ENCODE data around the gene CCNY. TPM values are rescaled to one million over a fixed set of nuclear protein-coding genes. Genes with fewer than 3 reads are reported as not detected.
A peak's percentile ranks its signal among the peaks of the same experiment; 100 is the strongest.

Gene CCNY
- total and polyA plus RNA-seq, 2 of the 4 experiments (the other 2 are of a cell fraction) = 38.0 to 131 TPM

- TF ChIP-seq ELK1 (IDR thresholded peaks at IDR 0.05; ENCODE audit: borderline replicate concordance, low read depth, low read length) (no peak), BHLHE40 (IDR thresholded peaks at IDR 0.05; ENCODE audit: low read depth, low read length) (peak; percentile 87)
Observed at GRCh38 chr10:35574924-35575352, 238.6 kb downstream of the CCNY start (continued).

- TF ChIP-seq FOS (IDR thresholded peaks at IDR 0.05; ENCODE audit: low read depth, low read length) = no peak
- no peak for TF ChIP-seq POLR2A (IDR thresholded peaks at IDR 0.05; ENCODE audit: low read depth, low read length)
- TF ChIP-seq CTCF (conservative IDR thresholded peaks at IDR 0.05; ENCODE audit: low read depth, low read length) = no peak
- no peak for TF ChIP-seq NFE2L2 (IDR thresholded peaks at IDR 0.05; ENCODE audit: low read depth, low read length)
- no peak for TF ChIP-seq SMC3 (IDR thresholded peaks at IDR 0.05; ENCODE audit: low read depth, low read length)
- no peak for TF ChIP-seq MXI1 (IDR thresholded peaks at IDR 0.05; ENCODE audit: borderline replicate concordance, low read depth, low read length)
- Histone ChIP-seq H4K91ac (ENCODE audit: insufficient read depth, low read depth, low read length) (peak overlapping the region; percentile 84), H3K79me1 (ENCODE audit: low read depth in 1 of 2, low read length in 2 of 2) (no peaks in the 10 kb centered on the region), H2AK5ac (ENCODE audit: low read depth, low read length) (peak overlapping the region; percentile 93), H3K18ac (ENCODE audit: low read depth, low read length) (peak overlapping the region; percentile 97; the same call in 1 of the 2 replicates), H3K36me3 (ENCODE audit: control insufficient read depth, insufficient read depth, low read length) (peaks cover 2% of the 10 kb centered on the region; the same call in 1 of the 2 replicates), H3K27me3 (ENCODE audit: control insufficient read depth, insufficient read depth, low read length) (peaks cover 6% of the 10 kb centered on the region), H3K4me1 (ENCODE audit: control insufficient read depth, insufficient read depth, low read length) (peaks cover 9% of the 10 kb centered on the region), H3K4me3 (ENCODE audit: insufficient read depth, low read depth, low read length) (no peak overlapping the region), H2BK5ac (ENCODE audit: low read depth, low read length, poor library complexity, severe bottlenecking) (peak overlapping the region; percentile 95), H3K4ac (ENCODE audit: low read depth, low read length) (peak overlapping the region; percentile 83), H4K5ac (ENCODE audit: low read depth, low read length) (peak overlapping the region; percentile 87; the same call in 1 of the 2 replicates), H3K27ac (ENCODE audit: insufficient read depth, low read length) (peak overlapping the region; percentile 59; the same call in 1 of the 2 replicates), H3K56ac (ENCODE audit: extremely low read depth, insufficient read depth, low read length) (peak overlapping the region; percentile 17; the same call in 1 of the 2 replicates), H3K9ac (ENCODE audit: low read depth, low read length) (no peak overlapping the region), H2BK20ac (ENCODE audit: low read depth, low read length) (peak overlapping the region; percentile 89), H2BK120ac (ENCODE audit: low read depth, low read length) (peak overlapping the region; percentile 88), H3K23ac (ENCODE audit: low read depth, low read length) (peak overlapping the region; percentile 14; the same call in 1 of the 2 replicates), H3K14ac (replicated peaks; ENCODE audit: low read depth, low read length) (peak overlapping the region; percentile 82), H2AK9ac (replicated peaks; ENCODE audit: low read depth, low read length, poor library complexity) (peak overlapping the region; percentile 22), H2BK15ac (ENCODE audit: low read depth, low read length) (peak overlapping the region; percentile 61), H3K9me3 (ENCODE audit: control insufficient read depth, insufficient read depth, low read length) (no peaks in the 10 kb centered on the region), H4K20me1 (ENCODE audit: insufficient read depth, low read length) (peaks cover 10% of the 10 kb centered on the region; the same call in 1 of the 2 replicates), H3K4me2 (ENCODE audit: low read depth, low read length) (no peak overlapping the region; the same call in 1 of the 2 replicates), H2AFZ (replicated peaks; ENCODE audit: low read length, poor library complexity) (no peak overlapping the region), H3K9me1 (ENCODE audit: insufficient read depth, low read length) (peaks cover 12% of the 10 kb centered on the region), H4K8ac (ENCODE audit: low read depth in 2 of 2, low read length in 2 of 2) (peak overlapping the region; percentile 66 to 81)
- ChIA-PET POLR2A (ENCODE audit: unreplicated experiment) (no interaction called here), CTCF (interaction anchor here (0.8 kb wide), 1 partner anchor 22 kb away, joined by 4 read pairs; no protein-coding TSS in a partner anchor)
- intact Hi-C loops (cut with micrococcal nuclease) = no loop called here
- BruUV-seq (replicated peaks) = no TSS peak
- ATAC-seq (ENCODE audit: low read depth) = no peak
- WGBS, 2 experiments (ENCODE audit: extremely low coverage in 2 of 2, insufficient read length in 1 of 2) = no CpG with 5 or more reads among the region's 9 CpGs
- no peak for DNase-seq
- in situ Hi-C loops (cut with MboI; ENCODE audit: low sequenced_read_pairs) = no loop called here
- dilution Hi-C loops (cut with HindIII; ENCODE audit: low sequenced_read_pairs, unreplicated experiment) = no loop called here
Observed at GRCh38 chr10:35575640-35576039, 239.3 kb downstream of the CCNY start.
